Measurements from ENCODE around the gene GSTM3.

Gene GSTM3

GRCh38 chr1:109786531-109787021, 45.7 kb upstream of the GSTM3 start:
- no peak for TF ChIP-seq CTCF (IDR thresholded peaks at IDR 0.05; ENCODE audit: insufficient read depth, missing control alignments)
- DNase-seq (ENCODE audit: insufficient read length, low spot score) (no peak), FAIRE-seq (no peak)

- no peak for FAIRE-seq
- TF ChIP-seq CTCF (IDR thresholded peaks at IDR 0.05; ENCODE audit: insufficient read depth, missing control alignments) = no peak
- DNase-seq (ENCODE audit: insufficient read length, low spot score) = no peak
Measured at GRCh38 chr1:109786112-109786480, 45.3 kb upstream of the GSTM3 start.

DNA sequence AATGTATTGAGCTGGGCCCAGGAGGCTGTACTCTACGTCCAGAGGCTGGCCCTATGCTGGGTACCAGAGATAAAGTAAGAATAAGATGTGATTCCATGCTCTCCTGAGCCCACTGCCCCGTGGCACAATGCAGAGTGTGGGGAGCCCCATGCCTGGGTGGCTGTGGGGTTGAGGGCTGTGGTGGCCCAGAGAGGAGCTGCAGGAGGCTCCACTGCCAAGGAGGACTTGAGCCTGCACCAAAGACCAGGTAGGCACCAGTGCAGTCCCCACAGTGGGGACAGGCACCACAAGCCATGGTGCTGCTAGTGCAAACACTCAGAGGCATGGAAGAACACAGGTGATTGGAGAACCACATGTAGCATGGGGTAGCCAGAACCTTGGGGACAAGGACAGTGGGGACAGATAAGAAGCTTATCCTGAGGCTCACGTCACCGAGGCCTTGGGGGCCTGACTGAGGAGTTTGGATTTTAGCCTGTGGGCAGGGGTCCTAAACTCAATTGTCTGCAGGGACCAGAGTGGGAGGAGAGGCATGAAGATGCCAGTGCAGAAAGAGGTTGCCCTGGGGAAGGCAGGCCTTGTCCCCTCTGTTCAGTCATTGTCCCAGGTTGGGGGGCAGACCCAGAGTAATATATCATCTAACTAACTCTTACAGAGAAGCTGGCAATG, 44.7 kb upstream of the GSTM3 start:
- no peak for FAIRE-seq
- DNase-seq (ENCODE audit: insufficient read length, low spot score) = no peak
- TF ChIP-seq CTCF (IDR thresholded peaks at IDR 0.05; ENCODE audit: insufficient read depth, missing control alignments) = no peak

GRCh38 chr1:109784551-109785252, 43.9 kb upstream of the GSTM3 start:
- no peak for TF ChIP-seq CTCF (IDR thresholded peaks at IDR 0.05; ENCODE audit: insufficient read depth, missing control alignments)
- FAIRE-seq (no peak), DNase-seq (ENCODE audit: insufficient read length, low spot score) (no peak)

DNA sequence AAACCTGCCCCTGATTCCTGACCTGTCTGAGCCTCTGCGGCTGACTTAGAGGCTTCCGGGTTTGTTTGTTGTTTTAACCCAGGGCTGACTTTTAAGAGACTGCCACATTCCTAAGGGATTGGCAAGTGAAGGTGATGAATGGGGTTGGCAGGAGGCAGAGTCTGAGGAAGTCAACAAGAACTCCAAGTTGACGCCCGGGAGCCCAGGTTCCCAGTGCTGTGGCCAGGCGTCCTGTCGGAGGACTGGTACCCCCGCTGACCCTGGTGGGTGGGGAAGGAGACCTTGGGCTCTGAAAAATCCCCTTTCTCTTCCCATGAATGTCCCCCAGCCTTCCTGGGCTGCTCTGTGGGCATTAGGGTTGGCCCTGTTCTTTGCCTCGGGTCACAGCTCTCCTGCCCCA, 42.6 kb upstream of the GSTM3 start:
- DNase-seq (ENCODE audit: insufficient read length, low spot score) (no peak), FAIRE-seq (no peak)
- no peak for TF ChIP-seq CTCF (IDR thresholded peaks at IDR 0.05; ENCODE audit: insufficient read depth, missing control alignments)

- TF ChIP-seq CTCF (IDR thresholded peaks at IDR 0.05; ENCODE audit: insufficient read depth, missing control alignments) = no peak
- DNase-seq (ENCODE audit: insufficient read length, low spot score) (no peak), FAIRE-seq (no peak)
Measured at GRCh38 chr1:109782927-109783326, 42.1 kb upstream of the GSTM3 start.

GRCh38 chr1:109782514-109782913, 41.7 kb upstream of the GSTM3 start:
- DNase-seq (ENCODE audit: insufficient read length, low spot score) = no peak
- TF ChIP-seq CTCF (IDR thresholded peaks at IDR 0.05; ENCODE audit: insufficient read depth, missing control alignments) = no peak
- no peak for FAIRE-seq
